HepG2 (cell line): Measurements from ENCODE around the gene PSMC1. TPM values are rescaled to one million over a fixed set of nuclear protein-coding genes. Genes with fewer than 3 reads are reported as not detected.

Experiments used
- ATAC-seq: fragments of 200-7000 bp; cut with Tn5 transposase; 3 replicates; pipeline ENCODE4 v1.9.1; 2020; ENCODE audit warnings: mild to moderate bottlenecking, moderate library complexity
- BruUV-seq: library from RNA; stranded (reverse); fragments of 400-500 nt; replicated peaks from 2 replicates; lab custom pipeline; 2021; lab: Mats Ljungman, UMichigan
- CTCF ChIA-PET: fragments of 300-600 bp; formaldehyde crosslinking; extraction: SDS; loops from one replicate; lab custom pipeline; 2021; ENCODE audit warnings: low total read pairs, inconsistent platforms, low intra/inter-chr PET ratio; lab: Yijun Ruan, JAX
- POLR2A ChIA-PET: fragments of 350-600 bp; sonication (Branson Sonifier 250); formaldehyde crosslinking; loops from one replicate; lab custom pipeline; 2020; ENCODE audit warnings: antibody characterized with exemption, inconsistent platforms; lab: Yijun Ruan, JAX
- DNase-seq: peaks from one replicate; pipeline ENCODE4 v3.0.0-alpha.2; 2015; ENCODE audit warnings: low spot score
- FAIRE-seq: peaks from 3 replicates; lab custom pipeline; 2011; peaks lifted over from hg19 to GRCh38; lab: Jason Lieb, UNC
- H2AFZ ChIP-seq: one replicate; pipeline ENCODE4 v1.6.1; 2011; ENCODE audit warnings: low read length, inconsistent platforms
- H3K27ac ChIP-seq: fragments of 300-600 bp; 3 replicates; pipeline ENCODE4 v1.8.0; 2011; ENCODE audit warnings: mixed run types, mild to moderate bottlenecking, mixed read lengths, low read length, inconsistent platforms; ENCODE audit not compliant: insufficient read depth; ENCODE audit errors: extremely low read length
- H3K27me3 ChIP-seq, 2 experiments: fragments of 200-600 bp in 1 of 2; 2 replicates in 1 of 2; 3 replicates in 1 of 2; pipeline versions ENCODE4 v1.6.0 to v1.8.0; 2011; ENCODE audit warnings: low read length in 2 of 2, mild to moderate bottlenecking in 2 of 2, moderate library complexity in 2 of 2, inconsistent platforms in 1 of 2; ENCODE audit not compliant: insufficient read depth in 2 of 2, control insufficient read depth in 1 of 2
- H3K36me3 ChIP-seq, 2 experiments: fragments of 200-600 bp in 1 of 2; replicated peaks in 1 of 2; 2 replicates in 1 of 2; 3 replicates in 1 of 2; pipeline versions ENCODE4 v1.5.1 to v1.8.0; 2011; ENCODE audit warnings: low read length in 2 of 2, inconsistent platforms in 1 of 2; ENCODE audit not compliant: insufficient read depth in 2 of 2, control insufficient read depth in 1 of 2
- H3K4me1 ChIP-seq: 2 replicates; pipeline ENCODE4 v1.5.1; 2012; ENCODE audit warnings: low read length, inconsistent platforms; ENCODE audit not compliant: insufficient read depth
- H3K4me2 ChIP-seq: 2 replicates; pipeline ENCODE4 v1.6.0; 2011; ENCODE audit warnings: low read depth, low read length, inconsistent platforms
- H3K4me3 ChIP-seq, 3 experiments: fragments of 200-600 bp in 1 of 3; sonication (generic), shearing (Covaris generic) in 1 of 3; replicated peaks in 1 of 3; 2 replicates each; pipeline ENCODE4 v1.5.1; 2011 to 2016; ENCODE audit warnings: low read length in 3 of 3, inconsistent platforms in 2 of 3, low read depth in 2 of 3, mild to moderate bottlenecking in 2 of 3, control low read depth in 1 of 3, mixed read lengths in 1 of 3; ENCODE audit not compliant: insufficient read depth in 1 of 3
- H3K79me2 ChIP-seq: one replicate; pipeline ENCODE4 v1.6.1; 2011; ENCODE audit warnings: low read length, inconsistent platforms; ENCODE audit not compliant: insufficient read depth
- H3K9ac ChIP-seq: 2 replicates; pipeline ENCODE4 v1.6.0; 2011; ENCODE audit warnings: mild to moderate bottlenecking, low read depth, low read length, inconsistent platforms; ENCODE audit not compliant: insufficient read depth
- H3K9me3 ChIP-seq: 2 replicates; pipeline ENCODE4 v1.5.1; 2012; ENCODE audit warnings: mild to moderate bottlenecking, low read length
- H4K20me1 ChIP-seq: 2 replicates; pipeline ENCODE4 v1.6.0; 2011; ENCODE audit warnings: inconsistent platforms, mild to moderate bottlenecking, low read length, moderate library complexity; ENCODE audit not compliant: insufficient read depth
- GLMP ChIP-seq: sonication (generic); formaldehyde crosslinking; IDR thresholded peaks from 2 replicates; pipeline ENCODE4 v1.9.0; 2021; ENCODE audit warnings: missing genetic modification reagents, mild to moderate bottlenecking, borderline replicate concordance
- PCBP2 ChIP-seq: fragments of 200-400 bp; formaldehyde crosslinking; optimal IDR thresholded peaks from 2 replicates; pipeline ENCODE3; 2018; ENCODE audit warnings: low read length, low read depth; ENCODE audit not compliant: poor library complexity, severe bottlenecking
- PHF8 ChIP-seq: sonication (generic); formaldehyde crosslinking; IDR thresholded peaks from 2 replicates; pipeline ENCODE4 v1.5.0; 2020; ENCODE audit warnings: missing genetic modification reagents
- SP4 ChIP-seq: sonication (generic); formaldehyde crosslinking; IDR thresholded peaks from 2 replicates; pipeline ENCODE4 v1.8.1; 2023; ENCODE audit warnings: mild to moderate bottlenecking, missing genetic modification reagents
- TMF1 ChIP-seq: sonication (generic); formaldehyde crosslinking; IDR thresholded peaks from 2 replicates; pipeline ENCODE4 v1.8.1; 2022; ENCODE audit warnings: low read depth, missing genetic modification reagents
- WGBS: methylation state at CpG from one replicate; pipeline ENCODE4 v1.1.6; 2017; ENCODE audit warnings: low lambda C conversion rate; 5-methylcytosine and 5-hydroxymethylcytosine counted together
- in situ Hi-C: cut with HindIII; loops from 2 replicates; pipeline ENCODE4 v1.10.0; 2017; ENCODE audit warnings: low pct_unique_long_range_greater_than_20kb; ENCODE audit not compliant: extremely low pct_ligation_motif_present
- intact Hi-C: fragments of 100-400 bp; cut with micrococcal nuclease; formaldehyde crosslinking; loops from one replicate; pipeline ENCODE4 v1.10.0; 2022; ENCODE audit not compliant: unreplicated experiment
- polyA plus RNA-seq, 8 experiments: library from polyadenylated mRNA; depleted of rRNA in 3 of 8; stranded (reverse) in 7 of 8; unstranded in 1 of 8; fragments of >200 nt; fragmentation: Illumina TruSeq in 4 of 8; extraction: Trizol in 4 of 8; gene quantifications; 2 replicates each; pipeline versions ENCODE4 v1.2.1 to v1.2.3, GENCODE V29; 2011 to 2016; ENCODE audit warnings: low read depth in 4 of 8, missing spikeins in 1 of 8, mixed read lengths in 1 of 8; ENCODE audit not compliant: insufficient read depth in 1 of 8
- total RNA-seq, 5 experiments: library from RNA; depleted of rRNA; stranded (reverse); fragments of >200 nt; fragmentation: Illumina TruSeq; extraction: Trizol; gene quantifications; 2 replicates each; pipeline ENCODE4 v1.2.3, GENCODE V29; 2016; ENCODE audit warnings: low read depth in 1 of 5
- TF ChIP-seq, protein P1 (sequence below): sonication (generic); formaldehyde crosslinking; IDR thresholded peaks from 2 replicates; pipeline ENCODE4 v1.4.0; 2020; ENCODE audit warnings: missing genetic modification reagents
- TF ChIP-seq, protein P2 (sequence below): fragments of 450-650 bp; IDR thresholded peaks from 2 replicates; pipeline ENCODE4 v1.6.1; 2017

Gene PSMC1
- total and polyA plus RNA-seq, 2 of the 13 experiments (the other 11 are each of a cell fraction or from before 2014, with no cell fraction given), result 48.6 to 167 TPM

- DNase-seq (no peak), FAIRE-seq (no peak), ATAC-seq (peak; percentile 36)
- H3K9ac ChIP-seq, result no peak overlapping the region
- H3K4me3 ChIP-seq, result no peak overlapping the region
- no peaks in the 10 kb centered on the region for H3K27me3 ChIP-seq
- H3K36me3 ChIP-seq, result peaks cover 27 to 81% of the 10 kb centered on the region in 2 experiments
- H3K4me2 ChIP-seq, result no peak overlapping the region
- H2AFZ ChIP-seq, result no peak overlapping the region
- H4K20me1 ChIP-seq, result no peaks in the 10 kb centered on the region
- in situ Hi-C loops (no loop called here), intact Hi-C loops (no loop called here)
- 98% methylated on average over 8 of the region's 9 CpGs for WGBS
- no peaks in the 10 kb centered on the region for H3K79me2 ChIP-seq
- H3K9me3 ChIP-seq, result no peaks in the 10 kb centered on the region
- CTCF ChIA-PET, result no interaction called here
- H3K27ac ChIP-seq, result no peak overlapping the region
- TF ChIP-seq PHF8 (CRISPR knock-in tag) (no peak), SP4 (CRISPR knock-in tag) (no peak), PCBP2 (no peak), TMF1 (CRISPR knock-in tag) (no peak), GLMP (CRISPR knock-in tag) (no peak)
- TF ChIP-seq, protein P1, sequence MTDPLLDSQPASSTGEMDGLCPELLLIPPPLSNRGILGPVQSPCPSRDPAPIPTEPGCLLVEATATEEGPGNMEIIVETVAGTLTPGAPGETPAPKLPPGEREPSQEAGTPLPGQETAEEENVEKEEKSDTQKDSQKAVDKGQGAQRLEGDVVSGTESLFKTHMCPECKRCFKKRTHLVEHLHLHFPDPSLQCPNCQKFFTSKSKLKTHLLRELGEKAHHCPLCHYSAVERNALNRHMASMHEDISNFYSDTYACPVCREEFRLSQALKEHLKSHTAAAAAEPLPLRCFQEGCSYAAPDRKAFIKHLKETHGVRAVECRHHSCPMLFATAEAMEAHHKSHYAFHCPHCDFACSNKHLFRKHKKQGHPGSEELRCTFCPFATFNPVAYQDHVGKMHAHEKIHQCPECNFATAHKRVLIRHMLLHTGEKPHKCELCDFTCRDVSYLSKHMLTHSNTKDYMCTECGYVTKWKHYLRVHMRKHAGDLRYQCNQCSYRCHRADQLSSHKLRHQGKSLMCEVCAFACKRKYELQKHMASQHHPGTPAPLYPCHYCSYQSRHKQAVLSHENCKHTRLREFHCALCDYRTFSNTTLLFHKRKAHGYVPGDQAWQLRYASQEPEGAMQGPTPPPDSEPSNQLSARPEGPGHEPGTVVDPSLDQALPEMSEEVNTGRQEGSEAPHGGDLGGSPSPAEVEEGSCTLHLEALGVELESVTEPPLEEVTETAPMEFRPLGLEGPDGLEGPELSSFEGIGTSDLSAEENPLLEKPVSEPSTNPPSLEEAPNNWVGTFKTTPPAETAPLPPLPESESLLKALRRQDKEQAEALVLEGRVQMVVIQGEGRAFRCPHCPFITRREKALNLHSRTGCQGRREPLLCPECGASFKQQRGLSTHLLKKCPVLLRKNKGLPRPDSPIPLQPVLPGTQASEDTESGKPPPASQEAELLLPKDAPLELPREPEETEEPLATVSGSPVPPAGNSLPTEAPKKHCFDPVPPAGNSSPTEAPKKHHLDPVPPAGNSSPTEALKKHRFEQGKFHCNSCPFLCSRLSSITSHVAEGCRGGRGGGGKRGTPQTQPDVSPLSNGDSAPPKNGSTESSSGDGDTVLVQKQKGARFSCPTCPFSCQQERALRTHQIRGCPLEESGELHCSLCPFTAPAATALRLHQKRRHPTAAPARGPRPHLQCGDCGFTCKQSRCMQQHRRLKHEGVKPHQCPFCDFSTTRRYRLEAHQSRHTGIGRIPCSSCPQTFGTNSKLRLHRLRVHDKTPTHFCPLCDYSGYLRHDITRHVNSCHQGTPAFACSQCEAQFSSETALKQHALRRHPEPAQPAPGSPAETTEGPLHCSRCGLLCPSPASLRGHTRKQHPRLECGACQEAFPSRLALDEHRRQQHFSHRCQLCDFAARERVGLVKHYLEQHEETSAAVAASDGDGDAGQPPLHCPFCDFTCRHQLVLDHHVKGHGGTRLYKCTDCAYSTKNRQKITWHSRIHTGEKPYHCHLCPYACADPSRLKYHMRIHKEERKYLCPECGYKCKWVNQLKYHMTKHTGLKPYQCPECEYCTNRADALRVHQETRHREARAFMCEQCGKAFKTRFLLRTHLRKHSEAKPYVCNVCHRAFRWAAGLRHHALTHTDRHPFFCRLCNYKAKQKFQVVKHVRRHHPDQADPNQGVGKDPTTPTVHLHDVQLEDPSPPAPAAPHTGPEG (CRISPR knock-in tag), result no peak
- TF ChIP-seq, protein P2, sequence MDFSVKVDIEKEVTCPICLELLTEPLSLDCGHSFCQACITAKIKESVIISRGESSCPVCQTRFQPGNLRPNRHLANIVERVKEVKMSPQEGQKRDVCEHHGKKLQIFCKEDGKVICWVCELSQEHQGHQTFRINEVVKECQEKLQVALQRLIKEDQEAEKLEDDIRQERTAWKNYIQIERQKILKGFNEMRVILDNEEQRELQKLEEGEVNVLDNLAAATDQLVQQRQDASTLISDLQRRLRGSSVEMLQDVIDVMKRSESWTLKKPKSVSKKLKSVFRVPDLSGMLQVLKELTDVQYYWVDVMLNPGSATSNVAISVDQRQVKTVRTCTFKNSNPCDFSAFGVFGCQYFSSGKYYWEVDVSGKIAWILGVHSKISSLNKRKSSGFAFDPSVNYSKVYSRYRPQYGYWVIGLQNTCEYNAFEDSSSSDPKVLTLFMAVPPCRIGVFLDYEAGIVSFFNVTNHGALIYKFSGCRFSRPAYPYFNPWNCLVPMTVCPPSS, result no peak
- BruUV-seq, result no TSS peak
- no peaks in the 10 kb centered on the region for H3K4me1 ChIP-seq
- POLR2A ChIA-PET, result interaction anchor here (1.1 to 1.2 kb wide), 2 partner anchors 8 to 22 kb away, joined by 3 to 4 read pairs; no protein-coding TSS in a partner anchor
Observed at GRCh38 chr14:90266441-90267154, 10.2 kb downstream of the PSMC1 start.
